CD8-positive, alpha-beta memory T cell (primary cell): ENCODE results near the gene ENO3. TPM values are rescaled to one million over a fixed set of nuclear protein-coding genes. Genes with fewer than 3 reads are reported as not detected.

Experiments
- CTCF ChIA-PET: fragments of 350-600 bp; sonication (Branson Sonifier 250); formaldehyde crosslinking; loops from one replicate; lab custom pipeline; 2021; ENCODE audit warnings: antibody characterized with exemption; lab: Charles Lee
- POLR2A ChIA-PET: fragments of 350-600 bp; sonication (Branson Sonifier 250); formaldehyde crosslinking; loops from one replicate; lab custom pipeline; 2021; ENCODE audit warnings: antibody characterized with exemption; lab: Charles Lee
- DNase-seq, 5 donors: peaks; one replicate each; pipeline versions ENCODE4 v3.0.0 to v3.0.0-alpha.2; 2020 to 2022; ENCODE audit warnings: mixed read lengths in 1 of 5
- H3K27ac ChIP-seq: one replicate; pipeline ENCODE4 v1.7.0; 2013; ENCODE audit warnings: low read depth, mild to moderate bottlenecking, low read length, moderate library complexity
- H3K27me3 ChIP-seq: 2 replicates; pipeline ENCODE4 v1.7.0; 2013; ENCODE audit warnings: low read length, mild to moderate bottlenecking; ENCODE audit not compliant: insufficient read depth, poor library complexity, severe bottlenecking
- H3K36me3 ChIP-seq: 2 replicates; pipeline ENCODE4 v1.7.0; 2013; ENCODE audit warnings: mild to moderate bottlenecking, low read length, moderate library complexity; ENCODE audit not compliant: insufficient read depth
- H3K4me1 ChIP-seq: 2 replicates; pipeline ENCODE4 v1.7.0; 2013; ENCODE audit warnings: mild to moderate bottlenecking, low read length, moderate library complexity; ENCODE audit not compliant: insufficient read depth
- H3K4me3 ChIP-seq: 2 replicates; pipeline ENCODE4 v1.7.0; 2013; ENCODE audit warnings: mild to moderate bottlenecking, low read length
- H3K9me3 ChIP-seq: 2 replicates; pipeline ENCODE4 v1.7.0; 2013; ENCODE audit warnings: mild to moderate bottlenecking, low read length
- H3K27ac Mint-ChIP-seq, 8 donors: one replicate each; pipeline ENCODE4 v1.8.0; 2020 to 2021; ENCODE audit warnings: mixed read lengths in 8 of 8, mild to moderate bottlenecking in 6 of 8, inconsistent platforms in 3 of 8, moderate library complexity in 3 of 8
- H3K27me3 Mint-ChIP-seq, 2 donors: one replicate each; pipeline ENCODE4 v1.8.0; 2020 to 2021; ENCODE audit warnings: mixed read lengths in 2 of 2, mild to moderate bottlenecking in 1 of 2, moderate library complexity in 1 of 2
- H3K36me3 Mint-ChIP-seq, 3 donors: one replicate each; pipeline ENCODE4 v1.8.0; 2020 to 2021; ENCODE audit warnings: mixed read lengths in 3 of 3, inconsistent platforms in 1 of 3, mild to moderate bottlenecking in 1 of 3
- H3K4me1 Mint-ChIP-seq, 3 donors: one replicate each; pipeline ENCODE4 v1.8.0; 2020 to 2021; ENCODE audit warnings: mixed read lengths in 3 of 3, inconsistent platforms in 1 of 3, mild to moderate bottlenecking in 1 of 3
- H3K4me3 Mint-ChIP-seq, 7 donors: one replicate each; pipeline ENCODE4 v1.8.0; 2020 to 2021; ENCODE audit warnings: mixed read lengths in 7 of 7, mild to moderate bottlenecking in 6 of 7, moderate library complexity in 4 of 7, inconsistent platforms in 2 of 7
- H3K9me3 Mint-ChIP-seq, 5 donors: one replicate each; pipeline ENCODE4 v1.8.0; 2020 to 2022; ENCODE audit warnings: mixed read lengths in 5 of 5, mild to moderate bottlenecking in 3 of 5, moderate library complexity in 2 of 5, inconsistent platforms in 1 of 5
- polyA plus RNA-seq: library from polyadenylated mRNA; unstranded; fragments of 300-500 nt; fragmentation: Illumina TruSeq; gene quantifications from one replicate; pipeline ENCODE4 v1.2.3, GENCODE V29; 2021
- total RNA-seq, 2 experiments: library from RNA; stranded (reverse); gene quantifications; one replicate each; pipeline ENCODE4 v1.2.3, GENCODE V29; 2021

Gene ENO3
- total and polyA plus RNA-seq, 3 experiments from 2014 or later = 1.3 to 29.4 (median 27.1) TPM

DNA sequence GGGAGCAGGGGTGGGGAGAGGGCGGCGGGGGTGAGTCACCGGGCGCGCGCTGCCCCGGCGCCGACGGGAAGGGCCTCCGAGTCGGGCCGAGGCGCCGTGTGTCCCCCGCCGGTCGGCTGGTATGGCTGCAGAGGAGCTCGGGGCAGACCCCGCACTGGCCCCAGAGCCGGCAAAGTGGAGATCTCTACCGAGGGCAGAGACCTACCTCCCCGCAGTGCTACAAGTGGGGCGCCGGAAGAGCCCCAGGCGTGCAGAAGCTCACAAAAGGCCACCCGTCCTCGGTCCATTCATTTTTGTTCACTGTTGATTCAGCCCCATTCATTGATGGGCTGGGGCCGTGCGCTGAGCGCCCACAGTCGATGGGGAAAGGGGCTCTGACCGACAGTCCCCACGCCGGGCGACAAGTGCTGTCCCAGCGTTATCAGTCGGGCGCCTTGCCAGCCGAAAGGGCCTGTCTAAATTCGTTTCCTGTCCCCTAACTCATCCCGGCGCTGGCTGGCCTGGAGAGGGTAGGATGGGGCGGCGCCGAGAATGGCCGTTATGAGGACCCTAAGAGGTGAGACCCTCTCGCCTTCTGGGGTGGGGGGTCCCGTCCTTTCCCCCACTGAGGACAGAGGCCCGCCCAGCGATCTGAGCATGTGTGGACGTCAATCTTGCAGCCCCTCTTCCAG is 709 bp upstream of the ENO3 start:
- Mint-ChIP-seq H3K36me3 (peaks cover 5 to 25% (median 10%) of the 10 kb centered on the region in 3 donors), H3K27ac (peak overlapping the region; percentile 79 to 97 (median 90)), H3K9me3 (no peaks in the 10 kb centered on the region), H3K4me3 (peak overlapping the region; percentile 78 to 90 (median 82)), H3K4me1 (peaks cover 25 to 35% (median 33%) of the 10 kb centered on the region in 3 donors), H3K27me3 (peaks cover 0 to 5% of the 10 kb centered on the region in 2 donors)
- DNase-seq = peak in 2 of 5 donors; percentile 23 to 37
- no peaks in the 10 kb centered on the region for H3K27me3 ChIP-seq
- POLR2A ChIA-PET = interaction anchor here (1.4 to 11.7 kb wide), 4 partner anchors 8 to 47 kb away, joined by 3 to 187 read pairs (median 34); partner anchors contain the start of genes INCA1, KIF1C, RNF167 and SLC25A11
- H3K9me3 ChIP-seq = no peaks in the 10 kb centered on the region
- CTCF ChIA-PET = interaction anchor here (0.7 to 4.8 kb wide), 5 partner anchors 17 to 112 kb away, joined by 3 to 30 read pairs (median 3); partner anchors contain the start of genes CHRNE and SPAG7
- peaks cover 24% of the 10 kb centered on the region for H3K4me1 ChIP-seq
- H3K27ac ChIP-seq = peak overlapping the region; percentile 86
- H3K4me3 ChIP-seq = peak overlapping the region; percentile 49
- peaks cover 16% of the 10 kb centered on the region for H3K36me3 ChIP-seq

GRCh38 chr17:4951486-4951885 is 567 bp downstream of the ENO3 start:
- H3K36me3 ChIP-seq = peaks cover 5% of the 10 kb centered on the region
- CTCF ChIA-PET = interaction anchor here (1.1 to 4.8 kb wide), 4 partner anchors 11 to 68 kb away, joined by 4 to 30 read pairs (median 5); partner anchors contain the start of genes RNF167, SLC25A11 and SPAG7
- H3K27me3 ChIP-seq = no peaks in the 10 kb centered on the region
- H3K9me3 Mint-ChIP-seq = no peaks in the 10 kb centered on the region
- peak overlapping the region in 5 of 8 donors; percentile 55 to 96 (median 84) for H3K27ac Mint-ChIP-seq
- peaks cover 15 to 26% (median 23%) of the 10 kb centered on the region in 3 donors for H3K4me1 Mint-ChIP-seq
- POLR2A ChIA-PET = interaction anchor here (1.3 to 11.7 kb wide), 4 partner anchors 9 to 17 kb away, joined by 3 to 187 read pairs (median 6); partner anchors contain the start of genes RNF167, SLC25A11 and SPAG7
- DNase-seq = no peak
- peaks cover 11% of the 10 kb centered on the region for H3K4me1 ChIP-seq
- H3K4me3 ChIP-seq = no peak overlapping the region
- H3K36me3 Mint-ChIP-seq = peaks cover 0 to 13% (median 2%) of the 10 kb centered on the region in 3 donors
- H3K27me3 Mint-ChIP-seq = peaks cover 0 to 4% of the 10 kb centered on the region in 2 donors
- peak overlapping the region; percentile 86 for H3K27ac ChIP-seq
- H3K9me3 ChIP-seq = no peaks in the 10 kb centered on the region
- H3K4me3 Mint-ChIP-seq = peak overlapping the region in 6 of 7 donors; percentile 43 to 90 (median 53)

DNA sequence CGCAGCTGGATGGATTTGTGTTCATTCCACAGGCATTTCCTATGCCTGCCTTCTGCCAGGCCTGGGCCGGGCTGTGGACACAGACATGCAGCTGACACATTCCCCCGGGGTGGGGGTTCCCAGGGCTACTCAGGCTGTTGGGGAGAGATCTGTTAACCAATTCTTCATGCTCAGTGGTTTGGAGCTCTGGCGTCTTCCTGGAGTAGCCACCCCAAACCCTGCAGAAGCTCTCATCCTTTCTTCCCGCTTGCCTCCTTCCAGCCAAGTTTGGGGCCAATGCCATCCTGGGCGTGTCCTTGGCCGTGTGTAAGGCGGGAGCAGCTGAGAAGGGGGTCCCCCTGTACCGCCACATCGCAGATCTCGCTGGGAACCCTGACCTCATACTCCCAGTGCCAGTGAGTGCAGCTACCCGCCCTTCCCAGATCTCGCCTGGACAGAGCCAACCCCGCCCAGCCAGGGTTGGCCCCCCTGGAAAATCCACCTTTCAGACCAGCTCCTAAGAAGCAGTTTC is 2.6 kb downstream of the ENO3 start:
- Mint-ChIP-seq H3K27me3 (peaks cover 0 to 1% of the 10 kb centered on the region in 2 donors), H3K4me1 (peaks cover 13 to 23% (median 16%) of the 10 kb centered on the region in 3 donors), H3K4me3 (peak overlapping the region in 1 of 7 donors; percentile 45), H3K36me3 (peaks cover 0 to 7% (median 0%) of the 10 kb centered on the region in 3 donors), H3K9me3 (no peaks in the 10 kb centered on the region), H3K27ac (peak overlapping the region in 2 of 8 donors; percentile 43 to 51)
- H3K4me3 ChIP-seq = no peak overlapping the region
- H3K27me3 ChIP-seq = no peaks in the 10 kb centered on the region
- no peaks in the 10 kb centered on the region for H3K36me3 ChIP-seq
- no peak overlapping the region for H3K27ac ChIP-seq
- DNase-seq = no peak
- ChIA-PET POLR2A (interaction anchor here (0.6 to 11.7 kb wide), 2 partner anchors 13 to 230 kb away, joined by 3 to 187 read pairs; partner anchors contain the start of gene SPAG7), CTCF (interaction anchor here (1.0 to 1.8 kb wide), 4 partner anchors 8 to 34 kb away, joined by 3 to 5 read pairs (median 4); partner anchors contain the start of genes CAMTA2 and SPAG7)
- H3K9me3 ChIP-seq = no peaks in the 10 kb centered on the region
- H3K4me1 ChIP-seq = peaks cover 8% of the 10 kb centered on the region

DNA sequence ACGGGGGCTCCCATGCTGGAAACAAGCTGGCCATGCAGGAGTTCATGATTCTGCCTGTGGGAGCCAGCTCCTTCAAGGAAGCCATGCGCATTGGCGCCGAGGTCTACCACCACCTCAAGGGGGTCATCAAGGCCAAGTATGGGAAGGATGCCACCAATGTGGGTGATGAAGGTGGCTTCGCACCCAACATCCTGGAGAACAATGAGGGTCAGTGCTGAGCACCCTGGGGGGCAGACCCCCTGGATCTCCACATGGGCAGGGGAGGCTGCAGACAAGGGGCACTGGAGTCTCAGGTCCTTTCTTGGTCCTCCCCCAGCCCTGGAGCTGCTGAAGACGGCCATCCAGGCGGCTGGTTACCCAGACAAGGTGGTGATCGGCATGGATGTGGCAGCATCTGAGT is 4.2 kb downstream of the ENO3 start:
- H3K27ac ChIP-seq = no peak overlapping the region
- Mint-ChIP-seq H3K4me1 (peaks cover 13 to 20% (median 13%) of the 10 kb centered on the region in 3 donors), H3K4me3 (no peak overlapping the region), H3K36me3 (peaks cover 0 to 19% (median 0%) of the 10 kb centered on the region in 3 donors), H3K9me3 (no peaks in the 10 kb centered on the region), H3K27me3 (no peaks in the 10 kb centered on the region), H3K27ac (no peak overlapping the region)
- peaks cover 3% of the 10 kb centered on the region for H3K36me3 ChIP-seq
- H3K4me3 ChIP-seq = no peak overlapping the region
- DNase-seq = no peak
- H3K9me3 ChIP-seq = no peaks in the 10 kb centered on the region
- ChIA-PET POLR2A (interaction anchor here (11.7 kb wide), 1 partner anchor 12 kb away, joined by 187 read pairs; the partner anchor contains the start of gene SPAG7), CTCF (interaction anchor here (0.9 to 2.5 kb wide), 4 partner anchors 9 to 52 kb away, joined by 3 to 11 read pairs (median 4); partner anchors contain the start of genes CHRNE and SPAG7)
- H3K27me3 ChIP-seq = no peaks in the 10 kb centered on the region
- peaks cover 8% of the 10 kb centered on the region for H3K4me1 ChIP-seq

DNA sequence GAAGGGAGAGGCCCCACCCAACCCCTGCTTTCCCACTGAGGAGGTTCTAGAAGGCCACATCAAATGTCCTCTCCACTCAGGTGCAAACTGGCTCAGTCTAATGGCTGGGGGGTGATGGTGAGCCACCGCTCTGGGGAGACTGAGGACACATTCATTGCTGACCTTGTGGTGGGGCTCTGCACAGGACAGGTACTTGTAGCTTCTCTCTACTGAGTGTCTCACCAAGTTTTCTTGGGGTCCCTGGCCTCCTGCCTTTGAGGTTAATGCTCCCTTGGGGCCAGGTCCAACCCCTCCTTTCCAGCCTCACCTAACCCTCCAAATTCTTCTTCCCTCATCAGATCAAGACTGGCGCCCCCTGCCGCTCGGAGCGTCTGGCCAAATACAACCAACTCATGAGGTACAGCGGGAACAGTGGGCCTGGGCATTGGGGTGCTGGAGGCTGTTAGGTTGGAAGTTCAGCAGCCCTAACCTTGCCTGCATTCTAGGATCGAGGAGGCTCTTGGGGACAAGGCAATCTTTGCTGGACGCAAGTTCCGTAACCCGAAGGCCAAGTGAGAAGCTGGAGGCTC is 5.7 kb downstream of the ENO3 start:
- no peak overlapping the region for H3K4me3 ChIP-seq
- Mint-ChIP-seq H3K27ac (peak overlapping the region in 2 of 8 donors; percentile 57 to 69), H3K9me3 (peaks cover 0 to 2% (median 0%) of the 10 kb centered on the region in 5 donors), H3K4me3 (peak overlapping the region in 1 of 7 donors; percentile 56), H3K27me3 (no peaks in the 10 kb centered on the region), H3K4me1 (peaks cover 0 to 8% (median 6%) of the 10 kb centered on the region in 3 donors), H3K36me3 (peaks cover 0 to 27% (median 5%) of the 10 kb centered on the region in 3 donors)
- no peaks in the 10 kb centered on the region for H3K9me3 ChIP-seq
- H3K27ac ChIP-seq = no peak overlapping the region
- ChIA-PET POLR2A (interaction anchor here (0.6 to 11.7 kb wide), 2 partner anchors 10 to 64 kb away, joined by 3 to 187 read pairs; partner anchors contain the start of gene SPAG7), CTCF (interaction anchor here (1.2 to 3.0 kb wide), 3 partner anchors 10 to 167 kb away, joined by 3 to 11 read pairs (median 8); partner anchors contain the start of gene SPAG7)
- peaks cover 3% of the 10 kb centered on the region for H3K36me3 ChIP-seq
- DNase-seq = peak in 2 of 5 donors; percentile 25 to 65
- H3K27me3 ChIP-seq = no peaks in the 10 kb centered on the region
- no peaks in the 10 kb centered on the region for H3K4me1 ChIP-seq

- H3K4me3 Mint-ChIP-seq = no peak overlapping the region
- POLR2A ChIA-PET = interaction anchor here (0.9 kb wide), 1 partner anchor 9 kb away, joined by 3 read pairs; no protein-coding TSS in a partner anchor
- CTCF ChIA-PET = interaction anchor here (1.2 to 3.0 kb wide), 2 partner anchors 49 to 168 kb away, joined by 3 to 8 read pairs; no protein-coding TSS in a partner anchor
- Histone ChIP-seq H3K27ac (no peak overlapping the region), H3K4me1 (no peaks in the 10 kb centered on the region), H3K36me3 (peaks cover 3% of the 10 kb centered on the region), H3K27me3 (no peaks in the 10 kb centered on the region), H3K9me3 (no peaks in the 10 kb centered on the region), H3K4me3 (no peak overlapping the region)
- H3K4me1 Mint-ChIP-seq = peaks cover 0 to 10% (median 6%) of the 10 kb centered on the region in 3 donors
- DNase-seq = no peak
- H3K9me3 Mint-ChIP-seq = peaks cover 0 to 2% (median 0%) of the 10 kb centered on the region in 5 donors
- H3K27ac Mint-ChIP-seq = no peak overlapping the region
- no peaks in the 10 kb centered on the region for H3K27me3 Mint-ChIP-seq
- peaks cover 0 to 30% (median 5%) of the 10 kb centered on the region in 3 donors for H3K36me3 Mint-ChIP-seq
Measured at GRCh38 chr17:4958102-4958501, 7.2 kb downstream of the ENO3 start.

DNA sequence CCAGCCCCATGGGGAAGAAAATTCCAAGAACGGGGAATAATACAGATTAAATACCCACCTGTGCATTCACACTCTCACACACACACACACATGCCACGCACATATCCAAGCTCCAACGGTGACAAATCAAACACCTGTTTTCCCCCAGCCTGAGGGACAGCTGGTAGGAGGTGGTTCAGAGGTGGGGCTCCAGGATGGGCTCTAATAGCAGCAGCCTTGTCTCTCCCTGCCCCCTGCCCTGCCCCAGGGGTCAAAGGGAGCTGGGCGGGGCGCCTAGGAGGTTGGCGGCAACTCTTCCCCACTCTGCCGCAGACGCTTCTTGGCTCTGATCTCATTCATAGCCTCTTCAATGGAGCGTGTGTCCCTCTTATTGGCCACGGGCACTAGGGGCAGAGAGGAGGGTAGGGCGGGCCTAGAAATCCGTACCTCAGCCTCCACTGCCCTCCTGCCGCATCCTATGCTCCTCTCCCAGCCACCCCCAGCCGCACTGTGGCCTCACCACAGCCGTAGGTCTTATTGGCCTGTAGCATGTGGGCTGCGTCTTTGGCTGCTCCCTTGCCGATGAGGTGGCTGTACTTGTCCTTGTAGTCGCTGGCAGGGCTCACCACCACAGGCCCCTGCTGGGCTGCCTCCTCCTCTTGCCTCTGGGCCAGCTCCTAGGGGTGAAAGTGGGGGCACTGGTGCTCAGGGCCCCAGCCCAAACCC is 8.5 kb downstream of the ENO3 start:
- Mint-ChIP-seq H3K27me3 (no peaks in the 10 kb centered on the region), H3K4me1 (peaks cover 0 to 11% (median 6%) of the 10 kb centered on the region in 3 donors), H3K4me3 (no peak overlapping the region), H3K9me3 (peaks cover 0 to 2% (median 0%) of the 10 kb centered on the region in 5 donors), H3K36me3 (peaks cover 0 to 33% (median 5%) of the 10 kb centered on the region in 3 donors), H3K27ac (no peak overlapping the region)
- ChIA-PET CTCF (no interaction called here), POLR2A (no interaction called here)
- Histone ChIP-seq H3K4me1 (no peaks in the 10 kb centered on the region), H3K9me3 (no peaks in the 10 kb centered on the region), H3K4me3 (no peak overlapping the region), H3K36me3 (peaks cover 3% of the 10 kb centered on the region), H3K27ac (no peak overlapping the region), H3K27me3 (no peaks in the 10 kb centered on the region)
- no peak for DNase-seq
